Loucy (cell line): Measurements from ENCODE around the gene MUC3A.
"Not testable (repeated sequence)": the region's sequence is repeated elsewhere in the genome, so short reads cannot be mapped to it uniquely, and the experiment has no call there.

ENCODE experiments used
- CTCF ChIP-seq: fragments of 200-600 bp; sonication (generic); conservative IDR thresholded peaks from 2 replicates; pipeline ENCODE4 v1.5.1; 2014; ENCODE audit warnings: mild to moderate bottlenecking, antibody characterized with exemption, low read length
- EZH2phosphoT487 ChIP-seq: fragments of 200-600 bp; IDR thresholded peaks from 2 replicates; pipeline ENCODE4 v1.6.1; 2018; ENCODE audit warnings: antibody characterized with exemption, mild to moderate bottlenecking, moderate library complexity, borderline replicate concordance

DNA sequence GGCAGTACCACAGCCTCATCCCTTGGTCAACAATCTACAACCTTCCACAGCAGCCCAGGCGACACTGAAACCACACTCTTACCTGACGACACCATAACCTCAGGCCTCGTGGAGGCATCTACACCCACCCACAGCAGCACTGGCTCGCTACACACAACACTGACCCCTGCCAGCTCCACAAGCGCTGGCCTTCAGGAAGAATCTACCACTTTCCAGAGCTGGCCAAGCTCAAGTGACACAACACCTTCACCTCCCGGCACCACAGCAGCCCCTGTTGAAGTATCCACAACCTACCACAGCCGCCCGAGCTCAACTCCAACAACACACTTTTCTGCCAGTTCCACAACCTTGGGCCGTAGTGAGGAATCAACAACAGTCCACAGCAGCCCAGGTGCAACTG is 45.3 kb downstream of the MUC3A start:
- TF ChIP-seq CTCF, EZH2phosphoT487: not testable (repeated sequence)
